ENCODE results near the gene NACA2.

The NACA2 gene

GRCh38 chr17:61619493-61619892, 28.5 kb upstream of the NACA2 start:
- TF ChIP-seq REST (IDR thresholded peaks at IDR 0.05; ENCODE audit: insufficient read depth in 1 of 2, low read depth in 2 of 2, low read length in 2 of 2) (no peak), POLR2AphosphoS5 (IDR thresholded peaks at IDR 0.05; ENCODE audit: low read depth, low read length) (no peak), SIN3A (IDR thresholded peaks at IDR 0.05; ENCODE audit: borderline replicate concordance, insufficient read depth, low read length) (no peak), FOXP2 (optimal IDR thresholded peaks at IDR 0.05; ENCODE audit: borderline replicate concordance, extremely low read depth, extremely low read length, insufficient read depth) (no peak), TAF1 (IDR thresholded peaks at IDR 0.05; ENCODE audit: borderline replicate concordance, insufficient read depth, low read length) (no peak)

DNA sequence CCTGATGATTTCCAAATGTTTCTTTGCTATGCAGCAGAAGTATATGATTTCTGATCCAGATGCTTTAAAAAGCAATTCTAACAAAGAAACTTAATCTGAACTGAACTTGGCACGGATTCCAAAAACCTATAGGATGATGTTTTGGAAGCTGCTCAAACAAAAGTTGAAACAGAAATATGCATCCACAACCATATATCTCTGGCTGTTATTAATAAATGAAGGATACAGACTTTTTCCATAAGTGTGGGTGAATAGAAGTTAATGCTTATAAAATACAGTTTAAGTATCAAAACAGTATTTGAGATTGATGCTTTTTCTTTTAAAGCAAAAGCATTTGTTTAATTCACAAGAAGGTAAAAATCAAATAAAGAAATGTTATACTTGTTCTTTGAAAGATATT, 27.9 kb upstream of the NACA2 start:
- TF ChIP-seq TAF1 (IDR thresholded peaks at IDR 0.05; ENCODE audit: borderline replicate concordance, insufficient read depth, low read length) (no peak), REST (IDR thresholded peaks at IDR 0.05; ENCODE audit: insufficient read depth in 1 of 2, low read depth in 2 of 2, low read length in 2 of 2) (no peak), POLR2AphosphoS5 (IDR thresholded peaks at IDR 0.05; ENCODE audit: low read depth, low read length) (no peak), FOXP2 (optimal IDR thresholded peaks at IDR 0.05; ENCODE audit: borderline replicate concordance, extremely low read depth, extremely low read length, insufficient read depth) (no peak), SIN3A (IDR thresholded peaks at IDR 0.05; ENCODE audit: borderline replicate concordance, insufficient read depth, low read length) (no peak)

DNA sequence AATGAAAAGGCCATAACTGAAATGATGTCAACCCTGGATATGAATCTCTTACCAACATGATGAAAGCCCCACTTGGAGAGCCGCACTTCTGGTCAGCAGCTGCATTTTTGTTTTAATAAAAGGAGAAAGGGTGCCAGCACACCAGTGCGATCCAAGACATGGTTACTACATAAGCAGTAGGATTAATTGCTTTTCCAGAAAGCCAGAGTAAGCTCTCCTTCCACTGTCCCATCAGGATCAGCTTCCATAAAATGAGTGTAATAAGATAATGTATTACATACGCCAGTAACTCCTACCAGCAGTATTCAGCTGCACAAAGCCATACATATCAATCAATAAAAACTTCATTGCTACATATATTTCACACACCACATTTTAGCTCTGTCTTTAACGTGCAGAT, 26.3 kb upstream of the NACA2 start:
- no peak for TF ChIP-seq FOXP2 (optimal IDR thresholded peaks at IDR 0.05; ENCODE audit: borderline replicate concordance, extremely low read depth, extremely low read length, insufficient read depth)
- TF ChIP-seq POLR2AphosphoS5 (IDR thresholded peaks at IDR 0.05; ENCODE audit: low read depth, low read length), result no peak
- no peak for TF ChIP-seq REST (IDR thresholded peaks at IDR 0.05; ENCODE audit: insufficient read depth in 1 of 2, low read depth in 2 of 2, low read length in 2 of 2)
- no peak for TF ChIP-seq SIN3A (IDR thresholded peaks at IDR 0.05; ENCODE audit: borderline replicate concordance, insufficient read depth, low read length)
- no peak for TF ChIP-seq TAF1 (IDR thresholded peaks at IDR 0.05; ENCODE audit: borderline replicate concordance, insufficient read depth, low read length)

DNA sequence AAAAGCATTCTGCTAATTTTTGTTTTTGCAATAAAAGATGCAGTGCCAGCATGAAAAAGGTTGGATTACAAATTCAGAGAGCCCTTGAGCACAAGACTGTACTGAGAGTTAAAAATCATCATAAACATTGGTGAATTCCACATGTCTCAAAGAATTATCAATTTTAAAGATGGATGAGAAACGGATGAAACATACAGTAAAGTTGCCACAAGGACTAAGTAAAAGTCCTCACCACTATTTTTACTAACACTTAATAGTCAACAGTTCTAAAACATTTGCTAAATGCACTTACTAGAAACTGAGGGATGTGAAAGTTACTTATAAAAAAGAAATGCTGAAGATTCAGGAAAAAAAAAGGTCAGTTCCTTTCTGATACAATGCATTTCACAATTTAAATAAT, 25.8 kb upstream of the NACA2 start:
- TF ChIP-seq TAF1 (IDR thresholded peaks at IDR 0.05; ENCODE audit: borderline replicate concordance, insufficient read depth, low read length), result no peak
- no peak for TF ChIP-seq POLR2AphosphoS5 (IDR thresholded peaks at IDR 0.05; ENCODE audit: low read depth, low read length)

DNA sequence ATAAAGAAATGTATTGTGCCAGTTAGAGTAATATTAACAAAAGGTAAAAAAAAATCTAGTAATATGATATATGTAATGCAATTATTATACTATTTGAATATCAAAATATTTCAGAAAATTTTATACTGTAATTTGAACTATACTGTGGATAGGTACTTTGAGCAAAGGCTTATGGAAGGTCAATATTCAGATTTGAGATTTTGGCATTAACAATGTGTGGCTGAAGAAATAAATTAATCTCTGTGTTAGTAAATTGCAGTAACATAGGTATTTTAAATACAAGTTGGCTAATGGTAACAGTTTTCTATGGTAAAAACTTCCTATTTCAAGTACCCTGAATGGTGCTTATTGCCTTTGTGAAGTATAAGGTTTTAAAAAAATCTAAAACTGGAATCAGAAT, 23.2 kb upstream of the NACA2 start:
- TF ChIP-seq FOXP2 (optimal IDR thresholded peaks at IDR 0.05; ENCODE audit: borderline replicate concordance, extremely low read depth, extremely low read length, insufficient read depth), result no peak
- TF ChIP-seq TAF1 (IDR thresholded peaks at IDR 0.05; ENCODE audit: borderline replicate concordance, insufficient read depth, low read length), result no peak
- no peak for TF ChIP-seq SIN3A (IDR thresholded peaks at IDR 0.05; ENCODE audit: borderline replicate concordance, insufficient read depth, low read length)
- no peak for TF ChIP-seq POLR2AphosphoS5 (IDR thresholded peaks at IDR 0.05; ENCODE audit: low read depth, low read length)
- TF ChIP-seq REST (IDR thresholded peaks at IDR 0.05; ENCODE audit: insufficient read depth in 1 of 2, low read depth in 2 of 2, low read length in 2 of 2), result no peak
